NOMO-1 treated with DMSO at 0.1 percent for 48 hours (cell line): ENCODE results near the gene DOK3.
"Not testable (repeated sequence)": the region's sequence is repeated elsewhere in the genome, so short reads cannot be mapped to it uniquely, and the experiment has no call there.

Source experiments
- DNase-seq: peaks from one replicate; lab custom pipeline; 2025; ENCODE audit not compliant: unreplicated experiment; lab: John Stamatoyannopoulos, UW

Gene DOK3

GRCh38 chr5:177498013-177498787, 11.4 kb downstream of the DOK3 start:
- no peak for DNase-seq

GRCh38 chr5:177497292-177498012, 12.2 kb downstream of the DOK3 start, which contains the start of gene PDLIM7:
Gene PDLIM7 (minus strand): TSS chr5:177497604. CDS start chr5:177496512, 1,092 bp downstream.
- peak; percentile 96 for DNase-seq

GRCh38 chr5:177496727-177497291, 12.8 kb downstream of the DOK3 start:
- no peak for DNase-seq

- DNase-seq, result peak; percentile 20
These were observed 13.4 kb downstream of the DOK3 start for GRCh38 chr5:177496070-177496726.

- peak; percentile 34 for DNase-seq
These were observed 14.2 kb downstream of the DOK3 start for GRCh38 chr5:177495243-177496060.

- DNase-seq, result peak; percentile 82
These were observed 15.1 kb downstream of the DOK3 start for GRCh38 chr5:177494346-177495195.

GRCh38 chr5:177493795-177494345, 15.8 kb downstream of the DOK3 start:
- no peak for DNase-seq

GRCh38 chr5:177492841-177493240, 16.8 kb downstream of the DOK3 start:
- no peak for DNase-seq

GRCh38 chr5:177491983-177492746, 17.5 kb downstream of the DOK3 start:
- DNase-seq, result no peak

- no peak for DNase-seq
These were observed 18.1 kb downstream of the DOK3 start for GRCh38 chr5:177491429-177491945.

- DNase-seq, result no peak
These were observed 18.6 kb downstream of the DOK3 start for GRCh38 chr5:177490992-177491391.

- no peak for DNase-seq
These were observed 19.2 kb downstream of the DOK3 start for GRCh38 chr5:177490311-177490991.

- DNase-seq, result no peak
These were observed 20.4 kb downstream of the DOK3 start for GRCh38 chr5:177489119-177489716.

- DNase-seq, result no peak
These were observed 21.7 kb downstream of the DOK3 start for GRCh38 chr5:177487975-177488374.

- DNase-seq, result no peak
These were observed 22.5 kb downstream of the DOK3 start for GRCh38 chr5:177487144-177487543.

- DNase-seq, result no peak
These were observed 23.4 kb downstream of the DOK3 start for GRCh38 chr5:177486256-177486655.

- DNase-seq, result not testable (repeated sequence)
These were observed 23.9 kb downstream of the DOK3 start for GRCh38 chr5:177485753-177486152.
